Measurements from ENCODE around the gene GALNT16.
"Not testable (repeated sequence)": the region's sequence is repeated elsewhere in the genome, so short reads cannot be mapped to it uniquely, and the experiment has no call there.

The GALNT16 gene

GRCh38 chr14:69287098-69288010, 27.4 kb downstream of the GALNT16 start:
- DNase-seq = no peak

GRCh38 chr14:69288011-69288771, 28.2 kb downstream of the GALNT16 start:
- no peak for DNase-seq

GRCh38 chr14:69288956-69289705, 29.2 kb downstream of the GALNT16 start:
- DNase-seq = no peak

GRCh38 chr14:69289811-69290520, 30.0 kb downstream of the GALNT16 start:
- no peak for DNase-seq

- not testable (repeated sequence) for DNase-seq
Observed at GRCh38 chr14:69290881-69291280, 30.9 kb downstream of the GALNT16 start.

GRCh38 chr14:69291396-69291795, 31.4 kb downstream of the GALNT16 start:
- no peak for DNase-seq

- no peak for DNase-seq
Observed at GRCh38 chr14:69291891-69292561, 32.1 kb downstream of the GALNT16 start.

GRCh38 chr14:69298131-69299071, 38.4 kb downstream of the GALNT16 start:
- DNase-seq = no peak

- no peak for DNase-seq
Observed at GRCh38 chr14:69299286-69300035, 39.5 kb downstream of the GALNT16 start.

- no peak for DNase-seq
Observed at GRCh38 chr14:69300601-69301221, 40.8 kb downstream of the GALNT16 start.

- no peak for DNase-seq
Observed at GRCh38 chr14:69303086-69303485, 43.1 kb downstream of the GALNT16 start.

GRCh38 chr14:69312608-69313007, 52.6 kb downstream of the GALNT16 start:
- no peak for DNase-seq

- no peak for DNase-seq
Observed at GRCh38 chr14:69313176-69313575, 53.2 kb downstream of the GALNT16 start.

GRCh38 chr14:69314327-69314726, 54.4 kb downstream of the GALNT16 start:
- no peak for DNase-seq

GRCh38 chr14:69315301-69315700, 55.3 kb downstream of the GALNT16 start:
- DNase-seq = no peak

GRCh38 chr14:69316449-69317101, 56.6 kb downstream of the GALNT16 start:
- no peak for DNase-seq

- no peak for DNase-seq
Observed at GRCh38 chr14:69317102-69317755, 57.3 kb downstream of the GALNT16 start.

- DNase-seq = no peak
Observed at GRCh38 chr14:69317780-69318179, 57.8 kb downstream of the GALNT16 start.

Measured in SHP77 treated with DMSO at 0.1 percent for 48 hours (cell line).